GM15510 (cell line): ENCODE measurements around the gene SPON1.

ENCODE experiments used
- POLR2A ChIP-seq: IDR thresholded peaks from 3 replicates; pipeline ENCODE4 v1.6.1; 2011; ENCODE audit warnings: borderline replicate concordance; ENCODE audit not compliant: insufficient read length; ENCODE audit errors: extremely low read depth

Gene SPON1

DNA sequence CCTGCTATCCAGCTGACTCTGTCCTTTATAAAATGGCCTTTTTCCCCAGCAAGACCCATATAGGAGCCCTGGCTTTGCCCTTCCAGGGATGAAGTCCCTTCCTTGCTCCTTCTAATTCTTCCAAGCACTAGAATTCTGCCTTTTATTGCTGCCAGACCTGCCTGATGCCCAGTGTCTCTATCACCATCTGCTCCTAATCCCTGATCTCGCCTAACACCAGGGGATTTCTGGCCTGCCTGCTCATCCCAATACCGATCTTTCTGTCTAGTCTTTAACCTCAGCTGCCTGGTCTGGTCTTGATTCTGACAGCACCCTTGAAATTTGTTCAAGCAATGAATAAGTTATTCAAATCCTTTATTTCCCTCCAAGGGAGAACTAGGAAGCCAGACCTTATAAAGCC is 150.2 kb downstream of the SPON1 start:
- no peak for TF ChIP-seq POLR2A

DNA sequence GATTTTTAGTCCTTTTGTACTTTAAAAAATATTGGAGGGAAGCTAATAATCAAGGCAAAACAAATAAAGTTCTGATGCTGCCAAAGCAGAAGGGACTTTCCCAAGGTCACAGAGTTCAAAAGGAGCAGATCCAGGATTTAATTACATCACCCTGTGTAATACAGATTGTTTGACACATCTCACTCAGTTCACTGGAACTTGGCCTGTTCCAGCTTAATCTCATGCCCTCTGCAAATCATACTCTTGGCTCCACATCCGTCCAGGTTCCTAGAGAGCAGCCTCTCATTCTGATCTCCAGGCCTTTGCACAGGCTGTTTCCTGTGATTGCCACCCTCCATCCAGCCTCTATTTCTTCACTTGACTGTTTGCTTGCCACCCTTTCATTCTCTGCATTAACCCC is 151.7 kb downstream of the SPON1 start:
- TF ChIP-seq POLR2A: no peak

DNA sequence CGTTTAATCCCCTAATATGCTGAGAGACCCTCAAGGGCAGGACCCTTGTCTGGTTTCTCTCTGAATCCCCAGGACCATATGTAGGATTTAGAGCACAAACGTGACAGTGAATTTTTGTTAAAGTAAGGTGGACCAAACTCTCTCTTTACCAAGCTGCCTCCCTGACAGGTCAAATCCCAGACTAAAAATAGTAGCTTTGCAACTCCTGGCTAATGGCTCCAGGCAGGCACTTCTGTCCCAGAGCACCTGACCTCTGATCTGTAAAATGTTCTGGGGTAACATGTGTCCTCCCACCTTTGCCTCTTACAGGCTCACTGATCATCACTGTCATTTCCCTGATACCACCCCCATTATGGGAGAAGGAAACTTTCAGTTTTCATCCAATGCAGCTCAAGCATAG is 152.3 kb downstream of the SPON1 start:
- TF ChIP-seq POLR2A: no peak

DNA sequence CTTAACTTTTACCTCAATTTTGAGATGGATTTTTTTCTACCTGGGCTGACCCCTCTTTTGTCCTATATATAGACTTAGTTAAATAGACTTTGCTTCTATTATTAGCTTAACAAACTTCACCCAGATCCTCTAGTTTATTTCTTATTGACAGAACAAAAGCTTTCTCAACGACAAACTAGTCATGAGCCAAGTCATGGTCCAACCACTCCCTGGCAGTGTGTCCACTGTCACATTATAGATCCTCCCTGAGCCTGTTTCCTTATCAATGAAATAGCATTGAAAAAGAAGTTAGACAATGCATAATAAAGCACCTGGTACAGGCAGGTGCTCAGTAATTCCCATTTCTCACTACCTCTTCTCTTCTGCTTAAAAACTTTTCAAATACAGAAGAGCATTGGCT is 155.1 kb downstream of the SPON1 start:
- TF ChIP-seq POLR2A: no peak

DNA sequence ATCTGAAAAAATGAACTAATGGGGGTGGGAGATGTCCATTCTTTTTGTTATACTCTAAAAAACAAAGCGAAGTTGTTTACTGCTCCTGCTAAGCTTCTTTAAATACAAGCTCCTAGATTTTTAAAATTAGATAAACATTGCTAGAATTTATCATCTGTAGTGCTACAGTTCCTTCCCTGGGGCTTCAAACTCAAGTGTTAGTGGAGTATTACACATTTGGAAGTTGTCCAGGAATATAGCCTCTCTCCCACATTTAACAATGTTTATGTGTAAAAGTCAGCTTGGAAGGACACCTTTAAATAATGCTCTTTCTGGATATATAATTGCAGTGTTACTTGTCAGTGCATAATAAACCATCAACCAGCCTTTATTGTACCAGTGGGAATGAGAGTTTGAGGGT is 155.5 kb downstream of the SPON1 start:
- TF ChIP-seq POLR2A: no peak

DNA sequence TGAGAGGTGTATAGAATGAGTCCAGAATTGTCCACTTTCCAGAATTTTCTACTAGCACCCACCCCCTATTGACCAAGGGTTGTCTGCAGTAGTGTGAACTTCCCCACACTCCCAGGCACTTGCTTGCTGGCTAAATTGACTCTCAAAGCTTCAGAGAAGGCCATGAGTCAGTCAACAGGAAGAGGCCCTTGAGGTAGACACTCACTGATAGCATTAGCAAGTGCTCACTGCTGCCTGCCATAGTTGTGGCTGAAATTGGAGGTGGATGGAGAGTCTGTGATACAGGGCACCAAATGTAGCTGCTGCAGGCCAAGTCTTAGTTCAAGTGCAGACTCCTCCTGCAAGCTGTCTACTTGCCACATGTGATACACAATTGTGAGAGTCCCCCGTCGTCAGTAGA is 156.8 kb downstream of the SPON1 start:
- no peak for TF ChIP-seq POLR2A

DNA sequence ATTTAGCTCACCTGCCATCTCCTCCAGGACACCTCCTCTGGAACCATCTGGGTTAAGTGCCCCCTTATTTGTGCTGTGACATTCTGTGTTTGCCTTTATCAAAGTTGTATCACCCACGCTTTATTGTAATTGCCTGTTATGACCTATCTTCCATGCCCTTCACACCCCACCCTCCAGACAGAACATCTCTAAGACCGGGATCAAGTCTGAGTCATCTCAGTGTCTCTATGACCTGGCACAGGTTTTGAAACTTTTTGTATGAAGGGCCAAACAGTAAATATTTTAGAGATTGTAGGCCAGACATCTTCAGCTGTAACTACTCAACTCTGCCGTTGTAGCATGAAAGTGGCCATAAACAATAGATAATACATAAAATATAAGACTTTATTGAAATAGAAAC is 161.8 kb downstream of the SPON1 start:
- no peak for TF ChIP-seq POLR2A

DNA sequence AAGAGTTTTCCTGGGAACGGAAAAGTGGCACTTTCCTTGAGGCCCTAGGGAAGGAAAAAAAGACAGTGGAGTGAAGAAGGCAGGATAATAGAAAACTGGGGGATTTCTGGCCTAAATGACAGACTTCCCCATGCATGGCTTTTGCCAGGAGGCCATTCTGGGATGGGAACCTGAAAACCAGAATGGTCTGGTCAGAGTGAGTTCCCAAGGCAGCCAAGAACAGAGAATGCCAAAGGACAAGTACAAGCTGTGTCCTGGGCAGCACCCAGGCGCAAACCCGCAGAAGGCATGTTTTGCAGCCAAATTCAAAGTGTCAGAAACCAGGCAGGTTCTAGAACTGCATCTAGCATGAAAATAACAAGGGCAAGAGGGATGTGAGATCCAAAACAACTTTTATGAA is 162.4 kb downstream of the SPON1 start:
- TF ChIP-seq POLR2A: no peak

DNA sequence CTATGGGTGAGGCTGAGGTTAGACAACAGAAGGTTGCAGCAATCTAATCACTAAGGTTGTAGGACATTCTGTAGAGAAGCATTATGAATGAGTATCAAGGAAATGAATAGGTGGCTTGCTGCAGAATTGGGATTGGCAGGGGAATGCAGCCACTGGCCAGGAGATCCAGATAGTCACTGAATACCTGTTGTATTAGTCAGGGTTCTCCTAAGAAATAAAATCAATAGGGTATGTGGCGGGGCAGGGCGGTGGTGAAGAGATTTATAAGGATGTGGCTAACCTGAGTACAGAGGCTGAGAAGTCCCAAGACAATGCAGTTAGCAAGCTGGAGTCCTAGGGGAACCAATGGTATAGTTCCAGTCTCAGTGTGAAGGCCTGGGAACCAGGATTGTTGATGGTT is 163.0 kb downstream of the SPON1 start:
- no peak for TF ChIP-seq POLR2A

DNA sequence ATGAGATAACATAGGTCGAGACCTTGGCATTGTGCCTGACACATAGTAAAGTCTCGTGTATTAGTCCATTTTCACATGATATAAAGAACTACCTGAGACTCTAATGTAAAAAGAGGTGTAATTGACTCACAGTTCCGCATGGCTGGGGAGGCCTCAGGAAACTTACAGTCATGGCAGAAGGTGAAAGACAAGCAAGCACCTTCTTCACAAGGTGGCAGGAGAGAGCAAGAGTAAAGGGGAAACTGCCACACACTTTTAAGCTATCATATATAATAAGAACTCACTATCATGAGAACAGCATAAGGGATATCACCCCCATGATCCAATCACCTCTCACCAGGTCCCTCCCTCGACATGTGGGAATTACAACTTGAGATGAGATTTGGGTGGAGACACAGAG is 165.2 kb downstream of the SPON1 start:
- no peak for TF ChIP-seq POLR2A

DNA sequence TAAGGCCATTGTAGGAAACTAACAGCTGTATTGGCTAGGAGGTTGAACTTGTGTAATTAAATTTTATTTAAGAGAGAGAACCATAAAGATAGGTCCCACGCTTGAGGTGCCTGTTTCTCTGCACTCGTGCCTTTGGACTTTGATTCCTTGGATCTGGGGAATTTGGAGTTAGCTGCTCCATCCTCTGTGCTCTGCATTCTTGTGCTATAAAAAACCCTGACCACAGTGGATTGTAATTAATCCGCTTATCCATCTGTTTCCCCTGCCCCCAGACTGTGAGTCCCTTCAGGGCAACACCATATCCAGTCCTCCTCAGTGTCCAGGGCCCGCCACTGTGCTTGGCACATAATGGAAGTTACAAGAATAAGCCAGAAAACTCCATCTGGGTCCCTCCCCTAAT is 169.8 kb downstream of the SPON1 start:
- no peak for TF ChIP-seq POLR2A

DNA sequence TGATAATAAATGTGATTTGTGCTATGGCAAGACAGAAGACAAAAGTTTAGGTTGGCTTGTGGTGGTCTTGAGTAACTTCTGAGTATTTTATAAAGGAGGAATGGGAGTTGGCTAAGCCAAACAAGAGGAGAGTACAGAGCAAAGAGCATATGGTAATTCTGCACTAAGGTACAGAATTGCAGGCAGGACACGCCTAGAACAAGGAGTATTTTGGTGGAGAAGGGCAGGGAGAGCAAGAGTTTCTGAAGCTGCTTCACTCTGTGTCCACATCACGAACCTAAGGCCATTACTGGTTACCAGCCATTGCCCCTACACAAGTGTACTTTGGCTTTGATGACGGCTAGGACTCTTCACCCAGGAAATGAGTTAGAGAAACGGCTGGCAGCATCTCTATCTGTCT is 170.9 kb downstream of the SPON1 start:
- TF ChIP-seq POLR2A: no peak

DNA sequence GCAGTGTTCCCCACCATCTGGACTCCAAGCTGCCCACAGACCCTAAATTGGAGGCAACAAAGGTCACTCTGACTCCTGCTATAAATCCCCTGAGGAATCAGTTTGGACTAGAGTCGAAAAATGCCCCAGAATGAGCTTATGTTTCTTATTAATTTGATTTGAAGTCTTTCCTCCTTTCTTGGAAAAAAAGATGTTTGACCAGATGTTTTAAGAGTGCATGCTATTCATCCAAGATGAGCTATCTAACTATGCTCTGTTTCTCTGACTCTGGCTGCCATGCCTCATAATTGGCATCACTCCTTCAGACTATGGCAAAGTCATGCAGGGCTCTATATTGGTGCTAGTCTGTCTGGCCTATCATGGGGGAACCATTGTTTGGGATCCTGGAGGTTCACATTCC is 174.0 kb downstream of the SPON1 start:
- no peak for TF ChIP-seq POLR2A

DNA sequence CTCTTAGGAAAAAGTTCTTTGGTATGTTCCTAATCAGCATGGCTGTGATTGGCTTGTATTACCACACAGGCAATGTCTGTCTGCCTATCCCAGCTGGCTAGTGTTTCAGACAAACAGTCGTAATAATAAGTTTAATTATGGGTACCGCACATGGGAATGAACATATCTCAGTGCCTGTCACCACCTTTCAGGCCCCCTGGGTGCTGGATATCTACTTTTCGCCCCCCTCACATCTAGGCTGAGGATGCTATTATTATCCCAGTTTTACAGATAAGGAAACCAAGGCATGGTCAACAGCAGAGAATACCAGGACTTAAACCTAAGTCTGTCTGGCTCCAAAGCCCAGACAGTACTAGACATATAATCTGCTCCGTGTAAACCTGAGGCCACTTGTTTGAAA is 174.8 kb downstream of the SPON1 start:
- no peak for TF ChIP-seq POLR2A

DNA sequence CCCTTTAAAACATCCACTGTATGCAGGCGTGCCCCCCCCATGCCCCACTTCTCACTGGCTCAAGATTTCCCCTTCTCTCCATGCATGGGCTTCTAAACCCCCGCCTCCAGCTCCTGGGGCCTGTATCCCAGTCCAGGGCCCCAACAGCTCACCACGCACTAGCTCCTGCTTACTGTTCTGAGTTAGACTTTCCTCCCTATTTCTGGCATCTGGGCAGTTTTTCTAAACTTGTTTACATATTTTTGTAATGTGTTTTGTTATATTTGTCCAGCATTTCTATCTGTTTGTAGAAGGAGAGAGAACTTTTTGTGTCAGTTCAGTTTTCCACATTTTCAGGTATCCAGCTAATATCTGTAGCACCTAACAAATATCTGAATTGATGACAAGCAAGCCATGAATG is 178.5 kb downstream of the SPON1 start:
- TF ChIP-seq POLR2A: no peak

DNA sequence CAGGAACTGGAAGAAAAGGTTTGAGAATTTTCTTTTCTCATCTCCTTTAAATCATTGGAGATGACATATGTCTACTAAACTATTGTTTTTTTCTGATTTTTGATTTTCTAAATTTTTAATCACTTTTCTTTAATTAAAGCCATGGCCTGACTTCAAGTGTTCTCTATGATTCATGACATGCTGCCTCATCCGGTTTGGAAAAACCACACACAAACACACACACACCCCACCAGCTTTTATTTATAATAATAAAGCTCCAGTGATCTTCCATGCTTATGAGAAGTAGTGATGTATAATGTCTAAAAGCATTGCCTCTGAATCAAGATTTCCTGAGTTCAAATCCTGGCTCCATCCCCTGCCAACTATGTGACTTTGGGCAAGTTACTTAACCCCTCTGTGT is 179.2 kb downstream of the SPON1 start:
- no peak for TF ChIP-seq POLR2A

DNA sequence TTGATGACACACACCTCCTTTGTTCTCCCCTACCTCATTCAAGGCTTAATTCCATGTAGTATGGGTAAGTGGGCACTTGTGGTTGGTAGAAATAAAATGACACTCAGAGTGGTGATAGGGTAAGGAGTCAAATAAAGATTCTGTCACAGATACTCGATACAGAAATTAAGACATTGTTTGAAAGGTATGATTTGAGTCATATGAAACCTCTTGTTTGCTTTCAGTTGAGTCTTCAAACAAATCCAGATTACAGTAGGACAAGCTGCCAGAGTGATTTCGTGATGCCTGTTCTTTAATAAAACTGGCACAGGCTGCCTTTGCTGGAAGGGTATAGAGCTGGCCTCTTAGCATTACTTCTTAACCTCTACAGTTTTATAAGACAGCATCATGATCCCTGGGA is 182.4 kb downstream of the SPON1 start:
- no peak for TF ChIP-seq POLR2A
